22Rv1 (cell line): ENCODE data around the gene DIPK1B.

Experiments used
- H3K27ac ChIP-seq: fragments of 450-650 bp; 2 replicates; pipeline ENCODE4 v1.5.1; 2017
- CTCF ChIP-seq: fragments of 450-650 bp; IDR thresholded peaks from 2 replicates; pipeline ENCODE4 v1.5.1; 2017; ENCODE audit warnings: mild to moderate bottlenecking
- ZFX ChIP-seq: fragments of 450-650 bp; IDR thresholded peaks from 2 replicates; pipeline ENCODE4 v1.6.1; 2017; ENCODE audit warnings: antibody characterized with exemption, borderline replicate concordance

The DIPK1B gene

GRCh38 chr9:136689108-136689460 is 23.3 kb upstream of the DIPK1B start:
- no peak overlapping the region for H3K27ac ChIP-seq
- no peak for TF ChIP-seq CTCF
- no peak for TF ChIP-seq ZFX

GRCh38 chr9:136690104-136690805 is 22.1 kb upstream of the DIPK1B start:
- TF ChIP-seq ZFX: no peak
- no peak for TF ChIP-seq CTCF

GRCh38 chr9:136690806-136691261 is 21.5 kb upstream of the DIPK1B start:
- H3K27ac ChIP-seq: no peak overlapping the region
- TF ChIP-seq ZFX (no peak), CTCF (no peak)

More at GRCh38 chr9:136690104-136690805, 22.1 kb upstream of the DIPK1B start:
- no peak overlapping the region for H3K27ac ChIP-seq

- no peak for TF ChIP-seq ZFX
- TF ChIP-seq CTCF: no peak
- H3K27ac ChIP-seq: no peak overlapping the region
These were observed 20.8 kb upstream of the DIPK1B start for GRCh38 chr9:136691316-136692184.

GRCh38 chr9:136692185-136693134 is 19.9 kb upstream of the DIPK1B start:
- H3K27ac ChIP-seq: no peak overlapping the region
- TF ChIP-seq ZFX (no peak), CTCF (no peak)

- TF ChIP-seq ZFX (no peak), CTCF (no peak)
- no peak overlapping the region for H3K27ac ChIP-seq
These were observed 19.3 kb upstream of the DIPK1B start for GRCh38 chr9:136693135-136693489.
